Suprapubic skin (tissue), 4 donors: Measurements from ENCODE around the gene C11orf86. TPM values are rescaled to one million over a fixed set of nuclear protein-coding genes. Genes with fewer than 3 reads are reported as not detected.

ENCODE experiments used
- DNase-seq, 2 donors: peaks; one replicate each; pipeline ENCODE4 v3.0.0-alpha.2; 2019; ENCODE audit warnings: low spot score in 2 of 2
- H3K27ac ChIP-seq: fragments of 200-600 bp; sonication (generic); one replicate; pipeline ENCODE4 v1.5.1; 2019
- H3K27me3 ChIP-seq: fragments of 200-600 bp; sonication (generic); one replicate; pipeline ENCODE4 v1.5.1; 2019
- H3K36me3 ChIP-seq: fragments of 200-600 bp; sonication (generic); one replicate; pipeline ENCODE4 v1.5.1; 2019
- H3K4me1 ChIP-seq: fragments of 200-600 bp; sonication (generic); one replicate; pipeline ENCODE4 v1.5.1; 2019
- H3K4me3 ChIP-seq: fragments of 200-600 bp; sonication (generic); one replicate; pipeline ENCODE4 v1.5.1; 2019; ENCODE audit warnings: mild to moderate bottlenecking
- H3K9me3 ChIP-seq: fragments of 200-600 bp; sonication (generic); one replicate; pipeline ENCODE4 v1.5.1; 2019
- EP300 ChIP-seq: sonication (generic); formaldehyde crosslinking; IDR thresholded peaks from one replicate; pipeline ENCODE4 v1.6.1; 2017; ENCODE audit warnings: antibody characterized with exemption
- POLR2A ChIP-seq, 2 donors: fragments of 450-650 bp; IDR thresholded peaks; one replicate each; pipeline ENCODE4 v1.6.1; 2017; ENCODE audit warnings: antibody characterized with exemption in 2 of 2, mild to moderate bottlenecking in 2 of 2, moderate library complexity in 2 of 2
- POLR2AphosphoS5 ChIP-seq, 3 donors: sonication (generic); formaldehyde crosslinking; IDR thresholded peaks; one replicate each; pipeline ENCODE4 v1.6.1; 2017; ENCODE audit warnings: antibody characterized with exemption in 3 of 3
- WGBS: methylation state at CpG from one replicate; pipeline ENCODE4 v1.1.5; 2018; 5-methylcytosine and 5-hydroxymethylcytosine counted together
- total RNA-seq, 4 donors: library from RNA; depleted of rRNA; stranded (reverse); fragments of >200 nt; gene quantifications; one replicate each; pipeline ENCODE4 v1.1.0, GENCODE V29; 2016
- TF ChIP-seq, protein P1 (sequence below), 2 donors: fragments of 200-600 bp in 1 of 2; fragments of 450-650 bp in 1 of 2; sonication (generic) in 1 of 2; IDR thresholded peaks; one replicate each; pipeline ENCODE4 v1.5.1; 2016 to 2019; ENCODE audit warnings: antibody characterized with exemption in 2 of 2, mild to moderate bottlenecking in 1 of 2, moderate library complexity in 1 of 2

C11orf86 gene
- total RNA-seq, 4 donors from 2014 or later = not detected

DNA sequence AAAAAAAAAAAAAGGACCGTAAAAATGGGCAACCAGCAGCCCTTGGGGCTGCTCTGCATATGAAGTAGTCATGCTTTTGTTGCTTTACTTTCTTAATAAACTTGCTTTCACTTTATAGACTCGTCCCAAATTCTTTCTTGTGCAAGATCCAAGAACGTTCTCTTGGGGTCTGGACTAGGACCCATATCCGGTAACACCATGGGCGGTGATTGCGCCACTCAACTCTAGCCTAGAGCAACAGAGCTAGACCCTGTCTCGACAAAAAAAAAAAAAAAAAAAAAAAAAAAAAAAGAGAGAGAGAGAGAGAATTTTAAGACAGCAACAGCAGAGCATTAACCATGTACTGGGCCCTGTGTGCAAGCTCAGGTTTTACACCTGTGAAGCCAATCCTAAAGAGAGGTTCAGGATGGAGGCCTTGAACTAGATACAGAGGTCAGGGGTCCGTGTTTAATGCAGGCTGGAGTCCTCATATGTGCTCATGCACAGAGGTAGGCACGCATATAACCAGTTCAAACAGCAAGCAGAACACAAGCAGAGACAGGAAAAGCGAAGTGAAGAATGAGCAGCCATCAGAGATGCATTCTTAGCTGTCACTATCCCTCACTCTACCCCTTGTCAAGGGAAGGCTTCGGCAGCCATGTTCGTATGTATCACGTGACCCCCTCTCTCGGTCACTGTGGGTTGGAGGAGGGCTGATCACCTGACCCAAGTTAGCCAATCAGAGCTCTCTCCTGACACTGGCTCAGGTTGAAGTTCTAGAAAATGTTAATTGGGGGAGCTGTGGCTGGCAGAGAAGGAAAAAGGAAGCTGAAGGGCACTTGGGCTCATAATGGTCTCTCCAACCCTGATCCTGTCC lies 31.2 kb downstream of the C11orf86 start:
- TF ChIP-seq, protein P1, sequence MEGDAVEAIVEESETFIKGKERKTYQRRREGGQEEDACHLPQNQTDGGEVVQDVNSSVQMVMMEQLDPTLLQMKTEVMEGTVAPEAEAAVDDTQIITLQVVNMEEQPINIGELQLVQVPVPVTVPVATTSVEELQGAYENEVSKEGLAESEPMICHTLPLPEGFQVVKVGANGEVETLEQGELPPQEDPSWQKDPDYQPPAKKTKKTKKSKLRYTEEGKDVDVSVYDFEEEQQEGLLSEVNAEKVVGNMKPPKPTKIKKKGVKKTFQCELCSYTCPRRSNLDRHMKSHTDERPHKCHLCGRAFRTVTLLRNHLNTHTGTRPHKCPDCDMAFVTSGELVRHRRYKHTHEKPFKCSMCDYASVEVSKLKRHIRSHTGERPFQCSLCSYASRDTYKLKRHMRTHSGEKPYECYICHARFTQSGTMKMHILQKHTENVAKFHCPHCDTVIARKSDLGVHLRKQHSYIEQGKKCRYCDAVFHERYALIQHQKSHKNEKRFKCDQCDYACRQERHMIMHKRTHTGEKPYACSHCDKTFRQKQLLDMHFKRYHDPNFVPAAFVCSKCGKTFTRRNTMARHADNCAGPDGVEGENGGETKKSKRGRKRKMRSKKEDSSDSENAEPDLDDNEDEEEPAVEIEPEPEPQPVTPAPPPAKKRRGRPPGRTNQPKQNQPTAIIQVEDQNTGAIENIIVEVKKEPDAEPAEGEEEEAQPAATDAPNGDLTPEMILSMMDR (IDR thresholded peaks at IDR 0.05) = no peak
- no peak for TF ChIP-seq EP300
- TF ChIP-seq POLR2A (IDR thresholded peaks at IDR 0.05) = no peak
- no peak for TF ChIP-seq POLR2AphosphoS5 (IDR thresholded peaks at IDR 0.05)
- 59% methylated on average over 14 of the region's 14 CpGs for WGBS
- H3K4me1 ChIP-seq = no peaks in the 10 kb centered on the region
- no peak for DNase-seq
- H3K9me3 ChIP-seq = no peaks in the 10 kb centered on the region
- no peaks in the 10 kb centered on the region for H3K36me3 ChIP-seq
- H3K27me3 ChIP-seq = no peaks in the 10 kb centered on the region
- no peak overlapping the region for H3K27ac ChIP-seq
- H3K4me3 ChIP-seq = no peak overlapping the region

DNA sequence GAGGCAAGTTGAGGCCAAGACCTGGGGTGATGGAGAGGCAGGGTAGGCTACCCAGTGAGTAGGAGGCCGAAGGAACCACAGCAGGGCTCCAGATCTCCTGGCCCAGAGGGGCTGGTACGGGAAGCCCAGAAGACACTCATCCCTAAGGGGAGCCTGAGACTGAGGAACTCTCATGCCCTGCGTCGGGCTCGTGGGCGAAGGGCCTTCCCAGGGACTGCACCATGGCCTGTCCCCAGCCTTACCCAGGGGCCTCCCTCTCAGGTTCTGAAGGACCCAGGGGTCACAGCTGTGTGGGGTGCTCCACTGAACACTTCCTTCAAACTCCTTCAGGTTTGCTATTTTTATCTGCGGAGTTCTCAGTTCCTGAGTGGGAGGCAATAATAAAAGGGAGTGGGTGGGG lies 32.0 kb downstream of the C11orf86 start:
- no peak for TF ChIP-seq POLR2AphosphoS5 (IDR thresholded peaks at IDR 0.05)
- TF ChIP-seq EP300 = no peak
- no peak for TF ChIP-seq POLR2A (IDR thresholded peaks at IDR 0.05)
- TF ChIP-seq, protein P1 (IDR thresholded peaks at IDR 0.05) = no peak
- H3K27ac ChIP-seq = no peak overlapping the region
- no peaks in the 10 kb centered on the region for H3K36me3 ChIP-seq
- no peaks in the 10 kb centered on the region for H3K4me1 ChIP-seq
- no peak overlapping the region for H3K4me3 ChIP-seq
- 95% methylated on average over 7 of the region's 7 CpGs for WGBS
- H3K27me3 ChIP-seq = no peaks in the 10 kb centered on the region
- H3K9me3 ChIP-seq = no peaks in the 10 kb centered on the region
- DNase-seq = no peak

DNA sequence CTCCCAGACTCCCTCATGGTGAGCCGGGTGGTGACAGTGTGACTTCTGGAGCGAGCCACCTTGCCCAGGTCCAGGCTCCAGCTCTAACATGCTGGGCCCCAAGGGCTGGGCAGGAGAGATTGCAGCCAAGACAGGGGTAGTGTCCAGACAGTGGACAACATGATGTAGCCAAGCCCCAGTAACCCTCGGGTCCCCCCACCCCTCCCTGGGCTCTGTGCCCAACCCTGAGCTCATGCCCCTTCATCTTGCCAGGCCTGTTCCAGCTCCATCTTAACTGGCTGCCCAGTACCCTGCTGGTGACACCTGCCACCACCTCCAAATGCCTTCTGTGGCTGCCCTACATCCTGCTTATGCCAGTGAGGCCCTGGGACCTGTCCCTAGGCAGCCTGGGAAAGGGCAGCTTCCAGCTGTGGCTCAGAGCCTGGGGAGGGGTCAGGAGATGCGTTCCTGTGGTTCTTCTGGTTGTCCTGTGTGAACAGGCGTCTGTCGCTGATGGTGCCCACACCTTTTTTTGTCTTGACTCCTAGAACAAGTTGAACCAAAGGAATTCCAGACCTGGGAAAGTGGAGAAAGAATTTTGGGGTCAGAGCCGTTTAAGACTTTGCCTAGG lies 35.3 kb downstream of the C11orf86 start:
- 81% methylated on average over 5 of the region's 7 CpGs for WGBS
- no peaks in the 10 kb centered on the region for H3K27me3 ChIP-seq
- no peak for DNase-seq
- no peak for TF ChIP-seq POLR2AphosphoS5 (IDR thresholded peaks at IDR 0.05)
- TF ChIP-seq, protein P1 (IDR thresholded peaks at IDR 0.05) = no peak
- TF ChIP-seq EP300 = no peak
- no peak for TF ChIP-seq POLR2A (IDR thresholded peaks at IDR 0.05)
- H3K36me3 ChIP-seq = no peaks in the 10 kb centered on the region
- no peak overlapping the region for H3K4me3 ChIP-seq
- H3K4me1 ChIP-seq = no peaks in the 10 kb centered on the region
- H3K27ac ChIP-seq = no peak overlapping the region
- no peaks in the 10 kb centered on the region for H3K9me3 ChIP-seq

DNA sequence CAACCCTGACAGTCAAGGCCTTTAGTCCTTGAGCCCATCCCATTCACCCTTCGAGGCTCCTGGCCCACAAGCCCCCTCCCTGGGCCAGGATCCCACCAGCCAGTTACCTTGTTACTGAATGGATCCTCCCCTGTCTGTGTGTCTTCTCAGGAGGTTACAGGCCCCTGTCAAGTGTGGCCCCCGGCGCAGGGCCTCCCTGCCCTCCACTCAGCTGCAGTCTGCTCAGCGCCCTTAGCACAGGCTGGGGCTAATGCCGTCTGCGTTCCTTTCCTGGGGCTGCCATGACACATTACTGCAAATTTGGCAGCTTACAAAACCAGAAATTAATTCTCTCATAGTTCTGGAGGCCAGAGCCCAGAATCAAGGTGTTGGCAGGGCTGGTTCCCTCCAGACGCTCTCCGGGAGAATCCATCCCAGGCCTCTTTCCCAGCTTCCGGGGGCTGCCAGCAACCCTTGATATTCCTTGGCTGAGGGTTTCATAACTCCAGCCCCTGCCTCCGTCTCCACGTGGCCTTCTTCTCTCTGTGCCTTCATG lies 38.5 kb downstream of the C11orf86 start:
- TF ChIP-seq, protein P1 (IDR thresholded peaks at IDR 0.05) = no peak
- TF ChIP-seq EP300 (no peak), POLR2AphosphoS5 (IDR thresholded peaks at IDR 0.05) (no peak), POLR2A (IDR thresholded peaks at IDR 0.05) (no peak)
- H3K27ac ChIP-seq = no peak overlapping the region
- H3K4me3 ChIP-seq = no peak overlapping the region
- no peak for DNase-seq
- no peaks in the 10 kb centered on the region for H3K36me3 ChIP-seq
- H3K27me3 ChIP-seq = no peaks in the 10 kb centered on the region
- WGBS = 75% methylated on average over 11 of the region's 11 CpGs
- no peaks in the 10 kb centered on the region for H3K9me3 ChIP-seq
- no peaks in the 10 kb centered on the region for H3K4me1 ChIP-seq

DNA sequence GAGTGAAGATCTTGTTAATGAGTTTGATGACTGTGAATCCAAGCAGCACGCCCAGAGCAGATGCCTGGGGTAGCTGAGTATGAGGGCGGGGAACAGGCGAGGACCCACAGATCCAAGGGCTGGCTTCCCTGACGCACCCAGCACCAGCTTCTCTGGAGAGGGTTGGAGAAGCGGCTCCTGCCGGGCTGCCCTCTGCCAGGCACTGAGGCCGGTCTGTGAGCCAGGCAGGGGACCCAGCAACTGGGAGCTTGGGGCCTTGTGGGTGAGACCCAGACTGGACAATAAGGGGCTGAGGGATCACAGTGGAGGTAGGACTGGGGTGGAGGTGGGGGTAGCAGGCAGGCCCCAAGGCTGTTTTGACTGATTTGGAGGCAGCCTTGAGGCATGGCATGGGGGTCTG lies 39.2 kb downstream of the C11orf86 start:
- DNase-seq = no peak
- H3K36me3 ChIP-seq = no peaks in the 10 kb centered on the region
- TF ChIP-seq POLR2AphosphoS5 (IDR thresholded peaks at IDR 0.05) (no peak), EP300 (no peak), POLR2A (IDR thresholded peaks at IDR 0.05) (no peak)
- TF ChIP-seq, protein P1 (IDR thresholded peaks at IDR 0.05) = no peak
- no peaks in the 10 kb centered on the region for H3K4me1 ChIP-seq
- no peak overlapping the region for H3K27ac ChIP-seq
- H3K9me3 ChIP-seq = no peaks in the 10 kb centered on the region
- no peak overlapping the region for H3K4me3 ChIP-seq
- H3K27me3 ChIP-seq = no peaks in the 10 kb centered on the region
- 94% methylated on average over 7 of the region's 7 CpGs for WGBS
